Large intestine (tissue), 3 donors: ENCODE results near the gene WDFY4. TPM values are rescaled to one million over a fixed set of nuclear protein-coding genes. Genes with fewer than 3 reads are reported as not detected.

Source experiments
- DNase-seq, 2 donors: peaks; one replicate each; pipeline versions ENCODE4 v3.0.0 to v3.0.0-alpha.2; 2013
- H3K27ac ChIP-seq: one replicate; pipeline ENCODE4 v1.5.1; 2013; ENCODE audit warnings: low read length
- H3K27me3 ChIP-seq: 2 replicates; pipeline ENCODE4 v1.6.1; 2013; ENCODE audit warnings: low read length; ENCODE audit not compliant: control insufficient read depth, insufficient read depth
- H3K36me3 ChIP-seq: 2 replicates; pipeline ENCODE4 v1.6.1; 2013; ENCODE audit warnings: low read length; ENCODE audit not compliant: control insufficient read depth, insufficient read depth
- H3K4me1 ChIP-seq: one replicate; pipeline ENCODE4 v1.6.1; 2013; ENCODE audit warnings: low read length; ENCODE audit not compliant: control insufficient read depth, insufficient read depth
- H3K4me3 ChIP-seq: one replicate; pipeline ENCODE4 v1.5.1; 2013; ENCODE audit warnings: low read length
- H3K9me3 ChIP-seq: one replicate; pipeline ENCODE4 v1.6.1; 2013; ENCODE audit warnings: mild to moderate bottlenecking, low read depth, low read length, moderate library complexity; ENCODE audit not compliant: control insufficient read depth
- WGBS: methylation state at CpG from one replicate; pipeline ENCODE4 v1.1.5; 2013; ENCODE audit warnings: low lambda C conversion rate; ENCODE audit not compliant: insufficient coverage; 5-methylcytosine and 5-hydroxymethylcytosine counted together
- polyA plus RNA-seq: library from polyadenylated mRNA; unstranded; fragments of 120-200 nt; gene quantifications from one replicate; pipeline ENCODE4 v1.2.1, GENCODE V29; 2013

Gene WDFY4
- polyA plus RNA-seq, 1 donor: 3.5 TPM

DNA sequence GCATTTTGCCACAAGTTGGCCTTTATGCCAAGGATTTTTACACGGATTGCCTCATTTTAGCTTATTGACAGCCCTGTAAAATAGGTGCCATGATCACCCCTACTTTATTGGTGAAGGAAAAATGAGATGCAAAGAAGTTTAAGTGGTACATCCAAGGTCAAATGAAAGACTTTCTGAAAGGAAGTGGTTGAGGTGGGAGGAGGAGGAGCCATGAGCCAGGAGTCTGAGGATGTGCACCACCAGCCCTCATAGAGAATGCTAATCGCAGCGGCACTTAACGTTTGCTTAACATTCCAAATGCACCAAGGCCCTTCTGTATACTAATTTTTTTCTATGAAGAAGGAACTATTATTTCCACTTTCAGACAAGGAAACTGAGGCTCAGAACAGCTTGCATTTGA is 286.0 kb downstream of the WDFY4 start:
- WGBS: no CpG with 5 or more reads among the region's 4 CpGs
- DNase-seq: no peak
- H3K4me1 ChIP-seq: no peaks in the 10 kb centered on the region
- no peaks in the 10 kb centered on the region for H3K36me3 ChIP-seq
- peaks cover 3% of the 10 kb centered on the region for H3K27me3 ChIP-seq
- no peak overlapping the region for H3K4me3 ChIP-seq
- H3K9me3 ChIP-seq: no peaks in the 10 kb centered on the region
- no peak overlapping the region for H3K27ac ChIP-seq

DNA sequence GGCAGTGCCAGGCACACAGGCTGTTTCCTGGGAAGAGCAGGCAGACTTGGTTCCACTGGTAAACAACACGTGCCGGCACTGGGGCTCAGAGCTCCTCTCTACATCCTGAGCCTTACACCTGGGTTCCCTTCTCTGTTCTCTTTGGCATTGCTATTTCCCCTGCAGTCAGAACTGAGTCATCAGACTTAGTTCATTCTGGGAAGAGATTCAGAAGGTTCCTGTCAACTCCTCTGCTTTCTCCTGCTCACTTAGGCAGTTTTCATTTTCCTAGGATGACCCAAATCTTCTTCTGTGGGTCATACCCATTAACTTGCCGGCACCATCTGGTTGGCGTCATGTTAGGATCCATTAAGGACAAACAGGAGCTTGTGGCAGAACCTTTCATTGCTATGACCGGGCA is 288.4 kb downstream of the WDFY4 start:
- H3K9me3 ChIP-seq: no peaks in the 10 kb centered on the region
- WGBS: no CpG with 5 or more reads among the region's 5 CpGs
- no peak for DNase-seq
- H3K4me3 ChIP-seq: no peak overlapping the region
- H3K4me1 ChIP-seq: no peaks in the 10 kb centered on the region
- H3K27me3 ChIP-seq: no peaks in the 10 kb centered on the region
- no peak overlapping the region for H3K27ac ChIP-seq
- H3K36me3 ChIP-seq: no peaks in the 10 kb centered on the region

DNA sequence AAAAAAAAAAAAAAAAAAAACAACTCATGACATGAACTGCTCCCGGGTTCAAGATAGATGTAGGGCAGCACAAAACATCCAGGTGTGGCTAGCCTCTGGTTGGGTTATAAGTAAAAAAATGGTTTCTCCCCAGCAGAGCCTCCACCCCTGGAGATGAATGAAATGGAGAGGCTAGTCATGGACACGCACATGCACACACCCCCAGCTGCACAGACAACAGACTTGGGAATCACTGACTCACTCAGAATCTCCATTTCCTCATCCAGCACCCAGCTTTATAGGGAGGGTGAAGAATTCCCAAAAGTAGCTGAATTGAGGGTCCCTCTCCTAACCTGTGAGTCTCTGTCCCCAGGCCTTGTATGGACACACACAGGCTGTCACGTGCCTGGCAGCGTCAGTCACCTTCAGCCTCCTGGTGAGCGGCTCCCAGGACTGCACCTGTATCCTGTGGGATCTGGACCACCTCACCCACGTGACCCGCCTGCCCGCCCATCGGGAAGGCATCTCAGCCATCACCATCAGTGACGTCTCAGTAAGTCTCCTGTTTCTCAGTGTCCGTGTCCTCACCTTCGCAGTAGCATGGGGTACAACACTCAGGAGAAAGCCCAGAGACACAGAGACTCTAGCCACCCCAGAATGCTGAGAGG is 290.0 kb downstream of the WDFY4 start:
- no peaks in the 10 kb centered on the region for H3K36me3 ChIP-seq
- no CpG with 5 or more reads among the region's 12 CpGs for WGBS
- H3K4me3 ChIP-seq: no peak overlapping the region
- no peak overlapping the region for H3K27ac ChIP-seq
- H3K4me1 ChIP-seq: no peaks in the 10 kb centered on the region
- no peaks in the 10 kb centered on the region for H3K27me3 ChIP-seq
- H3K9me3 ChIP-seq: no peaks in the 10 kb centered on the region
- no peak for DNase-seq

DNA sequence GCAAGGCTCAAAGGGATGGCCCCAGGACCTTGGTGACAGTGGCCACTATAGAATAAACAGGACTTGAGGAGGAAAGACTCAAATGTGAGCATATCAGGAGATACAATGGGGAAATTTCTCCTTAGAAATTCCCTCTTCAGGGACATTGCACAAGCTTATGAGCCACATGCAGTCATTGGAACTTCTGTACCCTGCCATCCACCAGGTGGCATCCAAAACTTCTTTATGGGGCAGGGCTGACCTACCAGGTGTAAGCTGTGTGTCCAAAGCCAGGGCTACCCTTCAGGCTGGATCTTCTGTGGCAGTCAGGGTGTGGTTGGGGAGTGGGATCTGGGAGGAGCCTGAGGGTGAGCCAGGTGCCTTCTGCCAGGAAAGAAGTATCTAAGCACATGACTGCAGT is 291.5 kb downstream of the WDFY4 start:
- H3K4me3 ChIP-seq: no peak overlapping the region
- peak; percentile 9 to 16 for DNase-seq
- H3K27ac ChIP-seq: no peak overlapping the region
- no peaks in the 10 kb centered on the region for H3K9me3 ChIP-seq
- no peaks in the 10 kb centered on the region for H3K4me1 ChIP-seq
- H3K27me3 ChIP-seq: no peaks in the 10 kb centered on the region
- H3K36me3 ChIP-seq: no peaks in the 10 kb centered on the region

DNA sequence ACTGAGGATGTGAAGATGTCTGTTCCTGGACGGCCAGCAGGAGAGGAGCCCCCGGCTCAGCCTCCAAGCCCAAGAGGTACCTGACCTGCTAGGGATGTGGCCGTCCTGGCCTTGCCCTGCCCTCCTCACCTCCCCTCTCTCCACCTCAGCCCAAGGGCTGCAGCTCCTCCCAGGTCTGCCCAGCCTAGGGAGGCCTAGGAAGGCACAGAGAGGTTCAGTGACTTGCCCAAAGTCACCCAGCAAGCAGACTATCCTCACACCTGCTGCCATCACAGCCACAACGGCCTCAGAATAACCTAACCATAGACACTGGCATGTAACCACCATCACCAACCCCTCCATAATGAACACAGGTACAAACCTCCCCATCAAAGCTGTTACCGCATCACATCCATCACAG is 293.6 kb downstream of the WDFY4 start:
- no CpG with 5 or more reads among the region's 5 CpGs for whole genome bisulfite sequencing
- DNase-seq: no peak

DNA sequence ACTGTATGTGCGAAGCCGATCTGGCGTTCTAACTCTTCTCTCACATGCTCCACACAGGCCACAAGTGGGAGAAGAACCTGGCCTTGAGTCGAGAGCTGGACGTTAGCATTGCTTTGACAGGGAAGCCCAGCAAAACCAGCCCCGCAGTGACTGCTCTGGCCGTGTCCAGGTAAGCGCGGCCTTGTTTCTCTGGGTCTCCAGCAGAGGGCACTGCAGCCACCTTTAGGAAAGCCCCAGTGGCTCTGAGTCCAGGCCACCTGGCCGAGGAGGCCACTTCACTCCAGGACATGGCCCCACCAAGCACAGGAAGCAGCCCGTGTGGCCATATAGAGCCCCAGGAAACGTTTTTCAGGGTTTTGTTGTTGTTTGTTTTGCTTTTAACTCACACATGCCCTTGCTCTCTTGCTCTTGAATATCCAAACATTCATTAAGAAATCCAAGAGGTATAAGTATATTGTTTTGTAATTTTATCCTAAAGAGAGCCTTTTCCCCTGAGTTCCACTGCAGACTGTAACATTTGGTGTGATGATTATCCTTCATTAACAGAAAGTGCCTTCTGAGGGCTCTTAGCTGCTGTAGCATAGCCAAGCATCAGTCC is 296.7 kb downstream of the WDFY4 start:
- peak; percentile 26 to 38 for DNase-seq
- 0% methylated on average over 1 of the region's 12 CpGs for WGBS

More for the DNA sequence above, 293.6 kb downstream of the WDFY4 start:
- Histone ChIP-seq H3K36me3 (no peaks in the 10 kb centered on the region), H3K9me3 (no peaks in the 10 kb centered on the region), H3K27me3 (no peaks in the 10 kb centered on the region), H3K27ac (no peak overlapping the region), H3K4me1 (no peaks in the 10 kb centered on the region), H3K4me3 (no peak overlapping the region)

DNA sequence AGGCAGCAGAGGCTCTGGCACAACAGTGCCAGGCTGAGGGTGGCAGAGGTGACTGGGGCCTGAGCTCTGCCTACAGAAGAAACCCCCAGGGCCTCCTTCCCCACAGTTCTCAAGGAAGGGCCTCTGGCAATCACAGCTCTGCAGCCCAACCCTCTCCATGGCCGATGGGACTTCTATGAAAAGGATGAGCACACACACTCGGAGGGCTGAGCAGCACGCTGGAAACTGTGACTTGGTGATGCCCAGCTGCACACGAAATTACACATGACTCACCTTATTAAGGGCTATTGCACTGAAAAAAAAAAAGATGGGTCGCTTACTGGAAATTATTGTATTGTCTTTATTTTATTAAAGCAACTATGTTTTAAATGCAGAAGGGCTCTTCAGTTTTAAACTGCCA is 297.9 kb downstream of the WDFY4 start:
- H3K27ac ChIP-seq: no peak overlapping the region
- no peak overlapping the region for H3K4me3 ChIP-seq
- no peaks in the 10 kb centered on the region for H3K9me3 ChIP-seq
- no peaks in the 10 kb centered on the region for H3K4me1 ChIP-seq
- DNase-seq: no peak
- no peaks in the 10 kb centered on the region for H3K27me3 ChIP-seq
- no CpG with 5 or more reads among the region's 5 CpGs for WGBS
- H3K36me3 ChIP-seq: no peaks in the 10 kb centered on the region

More for the DNA sequence above, 296.7 kb downstream of the WDFY4 start:
- H3K27me3 ChIP-seq: no peaks in the 10 kb centered on the region
- no peaks in the 10 kb centered on the region for H3K4me1 ChIP-seq
- H3K36me3 ChIP-seq: no peaks in the 10 kb centered on the region
- H3K9me3 ChIP-seq: no peaks in the 10 kb centered on the region
- no peak overlapping the region for H3K27ac ChIP-seq
- H3K4me3 ChIP-seq: no peak overlapping the region

DNA sequence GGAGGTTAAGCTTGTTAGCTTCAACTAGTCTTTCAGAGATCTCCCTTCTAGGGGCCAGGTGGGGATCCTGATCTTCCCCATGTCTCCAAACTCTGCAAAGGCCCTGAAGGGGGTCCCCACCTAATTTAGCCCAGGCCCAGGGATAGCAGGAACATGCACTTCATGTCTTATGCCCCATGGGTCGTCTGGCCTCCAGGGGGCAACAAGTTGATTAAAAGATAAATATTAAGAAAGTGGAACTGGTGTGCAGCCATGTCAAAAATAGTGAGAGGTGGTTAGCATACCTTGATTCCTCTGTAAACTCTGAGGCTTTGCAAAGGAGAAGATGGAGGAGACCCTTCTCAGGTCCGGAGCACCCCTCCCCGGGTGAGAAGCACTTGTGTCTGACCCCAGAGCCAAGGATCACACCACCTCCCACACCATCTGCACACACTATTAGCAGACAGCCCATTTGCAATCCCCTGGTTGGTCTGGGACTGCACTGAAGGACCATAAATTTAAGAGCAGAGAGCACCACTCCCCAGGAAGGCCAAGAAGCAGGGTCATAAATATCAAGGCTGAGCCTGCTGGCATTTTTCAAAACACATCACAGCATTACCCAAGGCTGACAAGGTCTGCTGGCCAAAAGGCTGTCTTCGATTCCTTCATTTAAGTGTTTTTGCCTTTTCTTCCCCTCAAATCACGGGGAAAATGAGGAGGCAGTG is 299.1 kb downstream of the WDFY4 start:
- no peak overlapping the region for H3K27ac ChIP-seq
- H3K4me1 ChIP-seq: no peaks in the 10 kb centered on the region
- H3K9me3 ChIP-seq: no peaks in the 10 kb centered on the region
- no peak for DNase-seq
- no CpG with 5 or more reads among the region's 5 CpGs for WGBS
- no peaks in the 10 kb centered on the region for H3K36me3 ChIP-seq
- no peaks in the 10 kb centered on the region for H3K27me3 ChIP-seq
- H3K4me3 ChIP-seq: no peak overlapping the region

DNA sequence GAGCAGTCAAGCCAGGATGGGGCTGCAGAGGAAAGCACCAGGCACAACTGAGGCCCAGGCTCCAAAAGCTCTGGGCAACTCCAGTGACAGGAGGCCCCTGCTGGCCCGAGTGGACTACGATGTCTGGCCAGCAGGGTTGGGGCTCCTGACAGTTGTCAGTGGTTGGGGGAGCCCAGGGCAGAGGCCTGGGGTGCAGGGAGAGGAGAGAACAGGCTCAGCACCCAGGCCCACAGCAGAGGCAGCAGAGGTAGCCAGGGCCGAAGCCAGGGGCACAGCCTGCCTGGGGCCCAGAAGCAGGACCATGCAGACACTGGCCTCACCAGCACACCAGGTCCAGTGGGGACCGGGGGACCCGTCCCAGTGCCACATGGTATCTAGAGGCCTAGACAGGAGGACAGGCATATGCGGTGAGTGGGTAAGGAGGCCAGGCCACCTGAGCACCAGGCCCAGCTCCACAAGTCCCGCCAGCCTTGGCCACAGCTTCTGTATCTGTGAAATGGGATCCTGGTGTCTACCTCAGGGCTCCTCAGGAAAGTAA is 301.0 kb downstream of the WDFY4 start:
- Histone ChIP-seq H3K9me3 (no peaks in the 10 kb centered on the region), H3K27me3 (no peaks in the 10 kb centered on the region), H3K4me3 (no peak overlapping the region), H3K27ac (no peak overlapping the region), H3K4me1 (no peaks in the 10 kb centered on the region), H3K36me3 (no peaks in the 10 kb centered on the region)
- no peak for DNase-seq
- no CpG with 5 or more reads among the region's 7 CpGs for WGBS

DNA sequence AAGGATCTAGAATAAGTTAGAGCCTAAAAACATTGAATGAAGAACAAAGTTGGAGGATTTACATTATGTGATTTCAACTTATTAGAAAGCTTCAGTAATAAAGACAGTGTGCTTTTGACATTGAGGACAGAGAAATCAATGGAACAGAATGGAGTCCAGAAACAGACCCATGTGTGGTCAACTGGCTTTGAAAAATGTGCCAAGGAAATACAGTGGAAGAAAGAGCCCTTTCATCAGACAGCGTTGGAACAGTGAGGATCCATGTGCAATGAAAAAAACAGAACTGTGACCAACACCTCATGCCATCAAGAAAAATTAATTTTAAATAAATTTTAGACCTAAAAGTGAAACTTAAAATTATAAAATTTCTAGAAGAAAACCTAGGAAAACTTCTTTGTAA is 305.6 kb downstream of the WDFY4 start:
- Histone ChIP-seq H3K4me1 (no peaks in the 10 kb centered on the region), H3K27ac (no peak overlapping the region), H3K27me3 (no peaks in the 10 kb centered on the region), H3K9me3 (no peaks in the 10 kb centered on the region), H3K36me3 (no peaks in the 10 kb centered on the region), H3K4me3 (no peak overlapping the region)
- no peak for DNase-seq
- no CpG with 5 or more reads among the region's 1 CpG for WGBS
